GM12878 (cell line): Measurements from ENCODE around the gene VPS13C. TPM values are rescaled to one million over a fixed set of nuclear protein-coding genes. Genes with fewer than 3 reads are reported as not detected.
A peak's percentile ranks its signal among the peaks of the same experiment; 100 is the strongest.

Experiments
- ATAC-seq: fragments of 200-7000 bp; cut with Tn5 transposase; 3 replicates; pipeline ENCODE4 v1.9.1; 2020; ENCODE audit warnings: mild to moderate bottlenecking, moderate library complexity
- BruUV-seq: library from RNA; stranded (reverse); fragments of 400-500 nt; replicated peaks from 2 replicates; lab custom pipeline; 2021; lab: Mats Ljungman, UMichigan
- CTCF ChIA-PET: fragments of 300-600 bp; sonication (Branson Sonifier 250); formaldehyde crosslinking; extraction: SDS; loops from one replicate; lab custom pipeline; 2021; ENCODE audit warnings: inconsistent platforms; lab: Yijun Ruan, JAX
- POLR2A ChIA-PET: fragments of 350-600 bp; formaldehyde crosslinking; extraction: SDS; loops from one replicate; lab custom pipeline; 2021; ENCODE audit warnings: inconsistent platforms; lab: Charles Lee
- RAD21 ChIA-PET: fragments of 300-600 bp; sonication (Branson Sonifier 250); formaldehyde crosslinking; loops from one replicate; lab custom pipeline; 2023; ENCODE audit warnings: antibody characterized with exemption; ENCODE audit not compliant: unreplicated experiment; lab: Charles Lee
- SMC1A ChIA-PET: fragments of 300-600 bp; sonication (Branson Sonifier 250); formaldehyde crosslinking; loops from one replicate; lab custom pipeline; 2023; ENCODE audit not compliant: unreplicated experiment, uncharacterized antibody; lab: Charles Lee
- DNase-seq: peaks from one replicate; pipeline ENCODE4 v3.0.0-alpha.2; 2011; ENCODE audit warnings: low read depth, low spot score
- FAIRE-seq: peaks from 3 replicates; lab custom pipeline; 2011; peaks lifted over from hg19 to GRCh38; lab: Jason Lieb, UNC
- H2AFZ ChIP-seq: 2 replicates; pipeline ENCODE4 v1.6.0; 2011; ENCODE audit warnings: low read depth, low read length, control low read depth; ENCODE audit not compliant: control insufficient read depth
- H3K27ac ChIP-seq: 2 replicates; pipeline ENCODE4 v1.5.1; 2011; ENCODE audit warnings: control low read depth; ENCODE audit not compliant: control insufficient read depth, insufficient read depth
- H3K27me3 ChIP-seq, 2 experiments: replicated peaks in 1 of 2; 2 replicates each; pipeline versions ENCODE4 v1.6.0 to v1.6.1; 2011; ENCODE audit warnings: low read length in 1 of 2; ENCODE audit not compliant: control insufficient read depth in 2 of 2, insufficient read depth in 2 of 2
- H3K36me3 ChIP-seq, 2 experiments: 2 replicates each; pipeline ENCODE4 v1.5.1; 2011; ENCODE audit warnings: low read length in 1 of 2; ENCODE audit not compliant: control insufficient read depth in 2 of 2, insufficient read depth in 2 of 2
- H3K4me1 ChIP-seq: 2 replicates; pipeline ENCODE4 v1.6.1; 2011; ENCODE audit warnings: mild to moderate bottlenecking, low read length, moderate library complexity, mixed read lengths; ENCODE audit not compliant: control insufficient read depth, insufficient read depth
- H3K4me2 ChIP-seq: 2 replicates; pipeline ENCODE4 v1.6.0; 2011; ENCODE audit warnings: control low read depth; ENCODE audit not compliant: control insufficient read depth, insufficient read depth
- H3K4me3 ChIP-seq: fragments of 200-600 bp; sonication (generic); 2 replicates; pipeline ENCODE4 v1.5.1; 2016
- H3K79me2 ChIP-seq: 2 replicates; pipeline ENCODE4 v1.6.0; 2011; ENCODE audit warnings: low read length; ENCODE audit not compliant: control insufficient read depth, insufficient read depth
- H3K9ac ChIP-seq: 2 replicates; pipeline ENCODE4 v1.8.0; 2011; ENCODE audit warnings: low read length, control low read depth, mixed read lengths; ENCODE audit not compliant: control insufficient read depth, insufficient read depth
- H3K9me3 ChIP-seq: replicated peaks from 3 replicates; pipeline ENCODE4 v1.5.1; 2011; ENCODE audit warnings: mild to moderate bottlenecking, low read length; ENCODE audit not compliant: control insufficient read depth, insufficient read depth
- H4K20me1 ChIP-seq: 2 replicates; pipeline ENCODE4 v1.6.0; 2011; ENCODE audit not compliant: control insufficient read depth, insufficient read depth
- CUX1 ChIP-seq: IDR thresholded peaks from 2 replicates; pipeline ENCODE4 v1.6.1; 2012; ENCODE audit warnings: improper control_type of control experiment, low read depth, low read length; ENCODE audit not compliant: insufficient replicate concordance
- EED ChIP-seq: sonication (generic); IDR thresholded peaks from 2 replicates; pipeline ENCODE4 v1.6.1; 2016; ENCODE audit warnings: antibody characterized with exemption, low read depth
- ETV6 ChIP-seq, 2 experiments: fragments of 450-650 bp in 1 of 2; IDR thresholded peaks in 1 of 2; conservative IDR thresholded peaks in 1 of 2; 2 replicates each; pipeline ENCODE4 v1.6.1; 2014; ENCODE audit warnings: antibody characterized with exemption in 1 of 2, borderline replicate concordance in 1 of 2, low read depth in 1 of 2, mild to moderate bottlenecking in 1 of 2, moderate library complexity in 1 of 2
- IKZF1 ChIP-seq: fragments of 450-650 bp; conservative IDR thresholded peaks from 2 replicates; pipeline ENCODE4 v1.6.1; 2017; ENCODE audit warnings: antibody characterized with exemption, mild to moderate bottlenecking
- NR2F1 ChIP-seq: fragments of 450-650 bp; conservative IDR thresholded peaks from 2 replicates; pipeline ENCODE4 v1.6.1; 2017; ENCODE audit warnings: mild to moderate bottlenecking
- TCF7 ChIP-seq: IDR thresholded peaks from 2 replicates; pipeline ENCODE4 v1.6.1; 2014; ENCODE audit warnings: antibody characterized with exemption, borderline replicate concordance
- WRNIP1 ChIP-seq: IDR thresholded peaks from 2 replicates; pipeline ENCODE4 v1.6.1; 2011; ENCODE audit warnings: low read depth, low read length, improper control_type of control experiment, borderline replicate concordance
- ZBTB33 ChIP-seq: fragments of 450-650 bp; IDR thresholded peaks from 2 replicates; pipeline ENCODE4 v1.6.1; 2017; ENCODE audit warnings: mild to moderate bottlenecking
- ZSCAN29 ChIP-seq: fragments of 450-650 bp; IDR thresholded peaks from 2 replicates; pipeline ENCODE4 v1.6.1; 2017; ENCODE audit warnings: mild to moderate bottlenecking, moderate library complexity
- WGBS: methylation state at CpG from one replicate; pipeline ENCODE4 v1.1.6; 2016; ENCODE audit warnings: low lambda C conversion rate; ENCODE audit not compliant: insufficient replicate concordance, insufficient coverage; ENCODE audit errors: missing lambda C conversion rate; 5-methylcytosine and 5-hydroxymethylcytosine counted together
- in situ Hi-C: fragments of 300-500 bp; cut with MboI; formaldehyde crosslinking; loops from 9 replicates; pipeline ENCODE4 v1.14.3; 2018; ENCODE audit warnings: mixed read lengths
- intact Hi-C: fragments of 100-400 bp; cut with micrococcal nuclease; formaldehyde crosslinking; loops from one replicate; pipeline ENCODE4 v1.14.2; 2022; ENCODE audit not compliant: unreplicated experiment
- polyA plus RNA-seq, 11 experiments: library from polyadenylated mRNA; depleted of rRNA in 4 of 11; unstranded in 6 of 11; stranded (reverse) in 5 of 11; fragments of >200 nt; fragmentation: Nextera tagmentation in 4 of 11; fragmentation: Illumina TruSeq in 1 of 11; extraction: Ambion mirVana in 4 of 11; extraction: Trizol in 1 of 11; gene quantifications; 1 replicate in 1 of 11; 2 replicates in 10 of 11; pipeline versions ENCODE4 v1.2.1 to v1.2.3, GENCODE V29; 2011 to 2016; ENCODE audit warnings: inconsistent platforms in 2 of 11, missing spikeins in 2 of 11, low read depth in 1 of 11
- total RNA-seq, 4 experiments: library from RNA; depleted of rRNA in 3 of 4; stranded (reverse); fragments of >200 nt in 3 of 4; fragmentation: Illumina TruSeq in 1 of 4; extraction: Trizol in 1 of 4; gene quantifications; 2 replicates each; pipeline versions ENCODE4 v1.2.1 to v1.2.3, GENCODE V29; 2013 to 2021
- TF ChIP-seq, protein P1 (sequence below): fragments of 450-650 bp; IDR thresholded peaks from 2 replicates; pipeline ENCODE4 v1.6.1; 2016; ENCODE audit warnings: mild to moderate bottlenecking
- TF ChIP-seq, protein P2 (sequence below): fragments of 450-650 bp; formaldehyde crosslinking; IDR thresholded peaks from 2 replicates; pipeline ENCODE4 v1.4.0; 2020; ENCODE audit warnings: mild to moderate bottlenecking, moderate library complexity

Gene VPS13C
- total and polyA plus RNA-seq, 10 of the 15 experiments (the other 5 are each of a cell fraction or from before 2014, with no cell fraction given), result 9.3 to 53.1 (median 31.8) TPM

- peak; percentile 95 for FAIRE-seq
- H3K27ac ChIP-seq, result peak overlapping the region; percentile 91
- RAD21 ChIA-PET, result interaction anchor here (1.1 to 2.4 kb wide), 8 partner anchors 12 to 226 kb away, joined by 3 to 14 read pairs (median 4); no protein-coding TSS in a partner anchor
- CTCF ChIA-PET, result interaction anchor here (1.0 to 3.0 kb wide), 12 partner anchors 8 to 195 kb away, joined by 3 to 13 read pairs (median 4); no protein-coding TSS in a partner anchor
- 0% methylated on average over 19 of the region's 19 CpGs for WGBS
- ATAC-seq, result peak; percentile 94
- no peaks in the 10 kb centered on the region for H3K4me1 ChIP-seq
- H2AFZ ChIP-seq, result peak overlapping the region; percentile 95
- no peaks in the 10 kb centered on the region for H3K9me3 ChIP-seq
- POLR2A ChIA-PET, result interaction anchor here (0.7 to 2.3 kb wide), 5 partner anchors 9 to 173 kb away, joined by 3 to 7 read pairs (median 4); no protein-coding TSS in a partner anchor
- peaks cover 37% of the 10 kb centered on the region for H3K79me2 ChIP-seq
- no peaks in the 10 kb centered on the region for H3K36me3 ChIP-seq
- peak overlapping the region; percentile 73 for H3K4me3 ChIP-seq
- no peaks in the 10 kb centered on the region for H4K20me1 ChIP-seq
- H3K4me2 ChIP-seq, result peak overlapping the region; percentile 46
- H3K9ac ChIP-seq, result peak overlapping the region; percentile 94
- in situ Hi-C loops, result no loop called here
- SMC1A ChIA-PET, result interaction anchor here (0.7 to 3.2 kb wide), 7 partner anchors 11 to 174 kb away, joined by 3 to 20 read pairs (median 4); no protein-coding TSS in a partner anchor
- peak; percentile 72 for DNase-seq
- BruUV-seq, result no TSS peak
- no peaks in the 10 kb centered on the region; a peak in 1 of 4 replicates for H3K27me3 ChIP-seq
- intact Hi-C loops, result no loop called here
- TF ChIP-seq EED (no peak), WRNIP1 (0 out of 2 replicates have a peak, but pooled peaks have one; percentile 34), CUX1 (no peak), IKZF1 (no peak), NR2F1 (peak; percentile 83), ZSCAN29 (no peak), TCF7 (no peak), ETV6 (conservative IDR thresholded peaks at IDR 0.05 in 1 of 2, IDR thresholded peaks at IDR 0.05 in 1 of 2; ENCODE audit: borderline replicate concordance in 1 of 2, low read depth in 1 of 2) (no peak), ZBTB33 (no peak)
- TF ChIP-seq, protein P1, sequence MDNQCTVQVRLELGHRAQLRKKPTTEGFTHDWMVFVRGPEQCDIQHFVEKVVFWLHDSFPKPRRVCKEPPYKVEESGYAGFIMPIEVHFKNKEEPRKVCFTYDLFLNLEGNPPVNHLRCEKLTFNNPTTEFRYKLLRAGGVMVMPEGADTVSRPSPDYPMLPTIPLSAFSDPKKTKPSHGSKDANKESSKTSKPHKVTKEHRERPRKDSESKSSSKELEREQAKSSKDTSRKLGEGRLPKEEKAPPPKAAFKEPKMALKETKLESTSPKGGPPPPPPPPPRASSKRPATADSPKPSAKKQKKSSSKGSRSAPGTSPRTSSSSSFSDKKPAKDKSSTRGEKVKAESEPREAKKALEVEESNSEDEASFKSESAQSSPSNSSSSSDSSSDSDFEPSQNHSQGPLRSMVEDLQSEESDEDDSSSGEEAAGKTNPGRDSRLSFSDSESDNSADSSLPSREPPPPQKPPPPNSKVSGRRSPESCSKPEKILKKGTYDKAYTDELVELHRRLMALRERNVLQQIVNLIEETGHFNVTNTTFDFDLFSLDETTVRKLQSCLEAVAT, result peak; percentile 49
- TF ChIP-seq, protein P2, sequence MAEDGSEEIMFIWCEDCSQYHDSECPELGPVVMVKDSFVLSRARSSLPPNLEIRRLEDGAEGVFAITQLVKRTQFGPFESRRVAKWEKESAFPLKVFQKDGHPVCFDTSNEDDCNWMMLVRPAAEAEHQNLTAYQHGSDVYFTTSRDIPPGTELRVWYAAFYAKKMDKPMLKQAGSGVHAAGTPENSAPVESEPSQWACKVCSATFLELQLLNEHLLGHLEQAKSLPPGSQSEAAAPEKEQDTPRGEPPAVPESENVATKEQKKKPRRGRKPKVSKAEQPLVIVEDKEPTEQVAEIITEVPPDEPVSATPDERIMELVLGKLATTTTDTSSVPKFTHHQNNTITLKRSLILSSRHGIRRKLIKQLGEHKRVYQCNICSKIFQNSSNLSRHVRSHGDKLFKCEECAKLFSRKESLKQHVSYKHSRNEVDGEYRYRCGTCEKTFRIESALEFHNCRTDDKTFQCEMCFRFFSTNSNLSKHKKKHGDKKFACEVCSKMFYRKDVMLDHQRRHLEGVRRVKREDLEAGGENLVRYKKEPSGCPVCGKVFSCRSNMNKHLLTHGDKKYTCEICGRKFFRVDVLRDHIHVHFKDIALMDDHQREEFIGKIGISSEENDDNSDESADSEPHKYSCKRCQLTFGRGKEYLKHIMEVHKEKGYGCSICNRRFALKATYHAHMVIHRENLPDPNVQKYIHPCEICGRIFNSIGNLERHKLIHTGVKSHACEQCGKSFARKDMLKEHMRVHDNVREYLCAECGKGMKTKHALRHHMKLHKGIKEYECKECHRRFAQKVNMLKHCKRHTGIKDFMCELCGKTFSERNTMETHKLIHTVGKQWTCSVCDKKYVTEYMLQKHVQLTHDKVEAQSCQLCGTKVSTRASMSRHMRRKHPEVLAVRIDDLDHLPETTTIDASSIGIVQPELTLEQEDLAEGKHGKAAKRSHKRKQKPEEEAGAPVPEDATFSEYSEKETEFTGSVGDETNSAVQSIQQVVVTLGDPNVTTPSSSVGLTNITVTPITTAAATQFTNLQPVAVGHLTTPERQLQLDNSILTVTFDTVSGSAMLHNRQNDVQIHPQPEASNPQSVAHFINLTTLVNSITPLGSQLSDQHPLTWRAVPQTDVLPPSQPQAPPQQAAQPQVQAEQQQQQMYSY (CRISPR knock-in tag), result no peak
These were observed 483 bp downstream of the VPS13C start for GRCh38 chr15:62059816-62060112.
